ENCODE measurements around the gene UAP1L1. TPM values are rescaled to one million over a fixed set of nuclear protein-coding genes. Genes with fewer than 3 reads are reported as not detected.
A peak's percentile ranks its signal among the peaks of the same experiment; 100 is the strongest.

Gene UAP1L1
- total RNA-seq, 1 experiment from 2014 or later, result 15.1 TPM

DNA sequence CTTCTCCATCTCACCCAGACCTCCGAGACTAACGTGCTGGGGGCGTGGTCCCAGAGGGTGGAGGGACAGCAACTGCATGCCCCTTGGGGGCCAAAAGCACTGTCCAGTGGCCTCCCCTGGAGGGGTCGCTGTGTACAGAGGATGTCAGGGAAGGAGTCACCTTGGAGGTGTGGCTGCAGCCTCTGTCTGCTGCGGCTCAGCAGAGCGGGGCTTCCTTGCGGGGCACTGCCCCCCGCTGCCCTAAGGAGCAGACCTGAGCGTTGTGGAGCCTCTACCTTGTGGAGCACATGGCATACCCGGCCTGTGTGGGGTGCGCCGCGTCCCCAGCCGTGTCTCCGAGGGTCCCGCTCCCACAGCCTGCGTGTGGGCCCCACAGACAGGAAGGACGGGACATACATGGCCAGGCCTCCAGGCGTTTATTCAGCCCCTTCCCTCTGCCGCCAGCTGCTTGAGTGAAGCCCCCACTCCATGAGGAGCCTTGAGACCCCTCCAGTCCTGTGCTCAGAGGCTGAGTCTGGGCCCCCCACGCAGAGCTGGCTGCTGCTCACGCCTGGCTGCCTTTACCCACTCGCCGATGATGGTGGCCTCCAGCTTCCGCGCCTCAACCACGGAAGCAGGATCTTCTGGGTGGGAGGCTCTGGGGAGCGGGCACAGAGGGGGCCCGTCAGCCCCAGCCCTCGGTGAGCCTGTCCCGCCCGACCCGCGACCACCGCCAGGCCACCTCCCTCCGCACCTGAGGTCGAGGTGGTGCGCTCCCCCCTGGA is 33.0 kb downstream of the UAP1L1 start:
- no peaks in the 10 kb centered on the region for H3K36me3 ChIP-seq (ENCODE audit: insufficient read depth, low read length)

DNA sequence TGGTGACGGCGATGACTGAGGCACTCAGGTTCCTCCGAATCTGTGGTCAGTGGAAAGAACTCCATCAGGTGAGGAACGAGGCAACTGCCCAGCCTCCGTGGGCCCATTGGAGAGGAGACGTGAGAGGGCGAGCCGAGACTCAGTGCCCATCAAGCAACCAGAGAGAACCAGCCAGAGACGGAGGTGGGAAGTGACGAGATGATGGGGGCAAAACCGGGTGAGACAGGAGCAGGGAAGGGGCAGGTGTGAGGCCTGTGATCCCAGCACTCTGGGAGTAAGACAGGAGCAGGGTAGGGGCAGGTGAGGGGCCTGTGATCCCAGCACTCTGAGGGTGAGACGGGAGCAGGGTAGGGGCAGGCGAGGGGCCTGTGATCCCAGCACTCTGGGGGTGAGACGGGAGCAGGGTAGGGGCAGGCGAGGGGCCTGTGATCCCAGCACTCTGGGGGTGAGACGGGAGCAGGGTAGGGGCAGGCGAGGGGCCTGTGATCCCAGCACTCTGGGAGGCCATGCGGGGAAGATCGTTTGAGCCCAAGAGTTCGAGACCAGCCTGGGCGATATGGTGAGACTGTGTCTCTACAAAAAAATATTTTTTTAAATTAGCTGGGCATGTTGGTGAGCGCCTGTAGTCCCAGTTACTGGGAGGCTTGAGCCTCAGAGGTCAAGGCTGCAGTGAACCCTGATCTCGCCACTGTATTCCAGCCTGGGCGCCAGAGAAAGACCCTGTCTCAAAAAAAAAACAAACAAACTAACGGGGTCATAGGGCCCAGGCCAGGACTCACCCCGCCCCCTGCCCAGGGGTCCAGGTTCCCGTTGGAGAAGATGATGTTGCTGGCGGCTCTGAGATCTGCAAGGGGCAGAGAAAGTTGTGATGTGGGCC is 33.8 kb downstream of the UAP1L1 start:
- H3K4me1 ChIP-seq (ENCODE audit: low read length), result peaks cover 21% of the 10 kb centered on the region
- H3K27me3 ChIP-seq (ENCODE audit: low read length), result no peaks in the 10 kb centered on the region
- H3K4me3 ChIP-seq (ENCODE audit: low read length), result no peak overlapping the region
- H3K4me2 ChIP-seq (ENCODE audit: low read depth, low read length, poor library complexity, severe bottlenecking), result no peak overlapping the region
- no peak overlapping the region for H3K9ac ChIP-seq (ENCODE audit: low read length)
- H3K9me2 ChIP-seq (replicated peaks; ENCODE audit: insufficient read depth, low read length), result no peaks in the 10 kb centered on the region
- peaks cover 5% of the 10 kb centered on the region; the same call in 1 of the 2 replicates for H3K79me2 ChIP-seq (ENCODE audit: low read length)
- 0 out of 2 replicates have a peak, but pooled peaks cover 3% of the 10 kb centered on the region for H4K20me1 ChIP-seq (ENCODE audit: insufficient read depth, low read depth, low read length)
- H3K9me3 ChIP-seq (ENCODE audit: low read length), result no peaks in the 10 kb centered on the region
- no peak overlapping the region for H2AFZ ChIP-seq (ENCODE audit: low read length)
- no peak for DNase-seq
- no peaks in the 10 kb centered on the region for H3K36me3 ChIP-seq (ENCODE audit: insufficient read depth, low read length)
- no peak overlapping the region for H3K27ac ChIP-seq (ENCODE audit: low read length)

More for the DNA sequence above, 33.0 kb downstream of the UAP1L1 start:
- Histone ChIP-seq H3K79me2 (ENCODE audit: low read length) (peaks cover 5% of the 10 kb centered on the region; the same call in 1 of the 2 replicates), H3K9me3 (ENCODE audit: low read length) (no peaks in the 10 kb centered on the region), H3K4me1 (ENCODE audit: low read length) (peaks cover 19% of the 10 kb centered on the region), H3K27me3 (ENCODE audit: low read length) (no peaks in the 10 kb centered on the region), H2AFZ (ENCODE audit: low read length) (no peak overlapping the region), H3K4me3 (ENCODE audit: low read length) (no peak overlapping the region), H4K20me1 (ENCODE audit: insufficient read depth, low read depth, low read length) (0 out of 2 replicates have a peak, but pooled peaks cover 3% of the 10 kb centered on the region), H3K9ac (ENCODE audit: low read length) (no peak overlapping the region), H3K27ac (ENCODE audit: low read length) (no peak overlapping the region), H3K4me2 (ENCODE audit: low read depth, low read length, poor library complexity, severe bottlenecking) (no peak overlapping the region), H3K9me2 (replicated peaks; ENCODE audit: insufficient read depth, low read length) (no peaks in the 10 kb centered on the region)
- DNase-seq, result no peak

DNA sequence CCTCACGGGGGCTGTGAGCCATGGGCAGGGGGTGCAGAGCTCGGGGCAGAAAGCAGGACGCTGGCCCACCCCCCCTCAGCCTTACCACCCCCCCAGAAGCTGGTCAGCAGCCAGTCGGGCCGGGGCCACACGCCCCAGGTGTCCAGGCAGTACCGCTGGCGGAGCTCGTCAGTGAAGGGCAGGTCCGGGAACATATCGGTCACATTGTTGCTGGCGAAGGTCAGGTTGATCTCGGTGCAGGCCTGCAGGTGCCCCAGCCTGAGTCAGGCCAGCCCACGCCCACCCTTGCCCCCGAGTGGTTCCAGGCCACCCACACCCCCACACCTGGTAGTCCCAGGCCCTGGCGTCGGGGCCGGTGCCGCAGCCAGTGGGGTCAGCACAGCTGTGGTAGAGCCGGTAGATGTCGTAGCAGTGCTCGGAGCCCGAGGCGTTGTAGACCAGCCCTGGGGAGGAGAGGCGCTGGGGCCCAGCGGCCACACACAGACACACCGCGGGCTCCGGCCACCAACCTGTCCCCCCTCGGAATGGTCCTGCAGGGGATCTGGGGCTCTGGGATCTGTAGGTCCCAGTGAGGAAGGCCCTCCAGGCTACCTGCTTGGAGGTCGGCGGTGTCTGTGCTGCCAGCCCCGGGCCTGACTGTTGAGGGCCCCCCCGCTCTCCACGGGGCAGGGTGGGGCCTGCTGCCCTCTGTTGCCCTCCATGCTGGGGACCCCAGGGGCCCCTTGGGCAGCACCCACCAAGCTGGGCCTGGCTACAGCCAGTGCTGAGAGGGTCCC is 34.7 kb downstream of the UAP1L1 start:
- Histone ChIP-seq H3K9ac (ENCODE audit: low read length) (no peak overlapping the region), H4K20me1 (ENCODE audit: insufficient read depth, low read depth, low read length) (0 out of 2 replicates have a peak, but pooled peaks cover 3% of the 10 kb centered on the region), H3K4me1 (ENCODE audit: low read length) (peaks cover 21% of the 10 kb centered on the region), H3K4me2 (ENCODE audit: low read depth, low read length, poor library complexity, severe bottlenecking) (no peak overlapping the region), H3K9me2 (replicated peaks; ENCODE audit: insufficient read depth, low read length) (no peaks in the 10 kb centered on the region), H3K27ac (ENCODE audit: low read length) (no peak overlapping the region), H3K36me3 (ENCODE audit: insufficient read depth, low read length) (no peaks in the 10 kb centered on the region), H3K9me3 (ENCODE audit: low read length) (no peaks in the 10 kb centered on the region), H3K79me2 (ENCODE audit: low read length) (peaks cover 5% of the 10 kb centered on the region; the same call in 1 of the 2 replicates), H3K27me3 (ENCODE audit: low read length) (no peaks in the 10 kb centered on the region), H3K4me3 (ENCODE audit: low read length) (no peak overlapping the region), H2AFZ (ENCODE audit: low read length) (no peak overlapping the region)
- no peak for DNase-seq

DNA sequence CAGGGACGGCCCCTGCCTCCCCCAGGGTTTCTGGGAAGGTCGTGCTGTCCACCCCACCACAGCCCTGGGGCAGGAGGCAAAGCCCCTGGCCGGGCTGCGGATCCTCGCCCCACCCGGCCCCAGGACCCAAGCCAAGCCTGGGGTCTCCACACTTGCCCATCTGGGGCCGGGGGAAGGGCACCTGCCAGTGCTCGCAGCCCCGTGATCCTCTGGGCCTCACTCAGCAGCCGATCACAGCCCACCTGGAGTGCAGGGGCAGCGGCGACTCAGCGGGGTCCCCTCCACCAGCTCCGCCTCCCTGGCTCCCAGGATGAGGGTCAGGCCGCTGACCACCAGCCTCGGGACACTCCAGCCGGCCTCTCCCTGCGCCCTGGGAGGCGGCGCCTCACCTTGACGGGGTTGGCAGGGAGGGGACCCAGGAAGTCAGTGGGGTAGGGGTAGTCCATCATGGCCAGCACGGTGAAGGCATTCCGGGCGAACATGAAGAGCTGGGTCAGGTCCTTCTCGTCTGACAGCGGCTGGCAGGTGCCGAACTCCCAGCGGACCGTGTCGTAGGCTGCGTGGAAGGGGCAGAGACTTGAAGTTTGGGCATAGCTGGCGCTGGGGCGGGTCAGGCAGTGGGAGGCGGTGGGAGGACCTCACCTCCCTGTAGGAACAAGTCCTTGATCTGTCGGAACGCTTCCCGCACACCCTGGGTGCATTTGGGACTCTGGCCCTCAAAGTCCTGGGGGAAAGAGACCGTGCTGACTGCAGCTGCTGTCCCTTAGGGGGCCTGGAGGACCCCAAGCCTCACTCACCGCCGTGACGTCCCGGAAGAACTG is 35.5 kb downstream of the UAP1L1 start:
- DNase-seq, result no peak
- Histone ChIP-seq H3K79me2 (ENCODE audit: low read length) (peaks cover 5% of the 10 kb centered on the region; the same call in 1 of the 2 replicates), H3K9me3 (ENCODE audit: low read length) (no peaks in the 10 kb centered on the region), H3K36me3 (ENCODE audit: insufficient read depth, low read length) (no peaks in the 10 kb centered on the region), H2AFZ (ENCODE audit: low read length) (no peak overlapping the region), H3K4me1 (ENCODE audit: low read length) (peaks cover 21% of the 10 kb centered on the region), H3K4me3 (ENCODE audit: low read length) (peak overlapping the region; percentile 49; the same call in 1 of the 2 replicates), H3K27ac (ENCODE audit: low read length) (no peak overlapping the region), H3K9ac (ENCODE audit: low read length) (peak overlapping the region; percentile 66; the same call in 1 of the 2 replicates), H3K27me3 (ENCODE audit: low read length) (no peaks in the 10 kb centered on the region), H3K4me2 (ENCODE audit: low read depth, low read length, poor library complexity, severe bottlenecking) (peak overlapping the region; percentile 56), H3K9me2 (replicated peaks; ENCODE audit: insufficient read depth, low read length) (no peaks in the 10 kb centered on the region), H4K20me1 (ENCODE audit: insufficient read depth, low read depth, low read length) (0 out of 2 replicates have a peak, but pooled peaks cover 3% of the 10 kb centered on the region)

DNA sequence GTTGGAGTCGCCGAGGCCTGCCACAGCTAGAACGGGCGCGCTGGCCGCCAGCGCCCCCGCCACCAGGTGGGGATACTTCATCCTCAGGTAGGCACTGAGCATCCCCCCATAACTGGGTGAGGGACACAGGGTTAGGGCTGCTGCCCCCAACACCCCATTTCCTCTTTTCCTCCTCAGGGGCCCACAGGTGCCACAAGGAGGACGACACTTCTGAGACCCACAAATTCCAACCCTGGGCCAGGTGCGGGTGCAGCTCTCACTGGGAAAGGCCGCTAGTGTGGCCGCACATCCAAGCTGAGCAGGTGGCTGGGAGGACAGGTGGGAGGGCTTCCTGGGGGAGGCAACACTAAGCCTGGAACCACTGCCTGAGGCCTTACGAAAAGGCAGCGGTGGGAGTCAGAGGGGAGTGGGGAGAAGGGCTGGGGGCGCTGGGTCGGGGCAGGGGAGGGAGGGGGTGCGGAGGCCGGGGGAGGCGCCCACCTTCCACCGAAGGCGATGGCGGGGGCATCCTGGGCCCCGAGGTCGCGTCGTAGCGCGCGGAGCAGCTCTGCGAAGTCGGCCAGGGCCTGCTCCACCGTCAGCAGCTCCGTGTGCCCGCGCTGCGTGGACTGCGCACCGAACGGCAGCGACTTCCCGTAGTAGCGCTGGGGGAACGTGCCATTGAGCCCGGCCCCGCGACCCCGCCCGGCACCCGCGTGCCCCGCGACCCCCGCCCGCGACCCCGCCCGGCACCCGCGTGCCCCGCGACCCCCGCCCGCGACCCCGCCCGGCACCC is 36.3 kb downstream of the UAP1L1 start:
- Histone ChIP-seq H3K9me2 (replicated peaks; ENCODE audit: insufficient read depth, low read length) (no peaks in the 10 kb centered on the region), H4K20me1 (ENCODE audit: insufficient read depth, low read depth, low read length) (0 out of 2 replicates have a peak, but pooled peaks cover 3% of the 10 kb centered on the region), H3K4me3 (ENCODE audit: low read length) (peak overlapping the region; percentile 49; the same call in 1 of the 2 replicates), H3K9me3 (ENCODE audit: low read length) (no peaks in the 10 kb centered on the region), H3K9ac (ENCODE audit: low read length) (peak overlapping the region; percentile 66), H2AFZ (ENCODE audit: low read length) (no peak overlapping the region), H3K27me3 (ENCODE audit: low read length) (no peaks in the 10 kb centered on the region), H3K4me1 (ENCODE audit: low read length) (peaks cover 21% of the 10 kb centered on the region), H3K27ac (ENCODE audit: low read length) (no peak overlapping the region), H3K79me2 (ENCODE audit: low read length) (peaks cover 5% of the 10 kb centered on the region; the same call in 1 of the 2 replicates), H3K4me2 (ENCODE audit: low read depth, low read length, poor library complexity, severe bottlenecking) (peak overlapping the region; percentile 56), H3K36me3 (ENCODE audit: insufficient read depth, low read length) (no peaks in the 10 kb centered on the region)
- peak; percentile 72 for DNase-seq

DNA sequence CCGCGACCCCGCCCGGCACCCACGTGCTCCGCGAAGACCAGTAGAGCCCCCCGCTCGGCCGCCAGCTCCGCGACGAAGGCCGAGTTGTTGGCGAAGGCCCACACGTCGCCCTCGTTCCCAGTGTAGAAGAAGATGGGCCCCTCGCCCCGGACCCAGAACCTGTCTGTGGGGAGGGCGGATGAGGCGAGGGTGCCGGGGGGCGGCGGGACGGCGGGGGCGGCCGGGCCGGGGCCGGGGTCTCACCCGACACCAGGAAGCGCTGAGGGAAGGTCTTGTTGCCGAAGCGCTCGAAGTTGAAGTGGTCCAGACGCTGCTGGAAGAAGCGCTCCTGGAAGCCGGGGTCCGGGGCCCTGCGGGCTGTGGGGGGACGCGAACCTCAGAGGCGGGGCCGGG is 36.9 kb downstream of the UAP1L1 start:
- Histone ChIP-seq H3K4me3 (ENCODE audit: low read length) (peak overlapping the region; percentile 82), H3K79me2 (ENCODE audit: low read length) (peaks cover 5% of the 10 kb centered on the region; the same call in 1 of the 2 replicates), H3K4me1 (ENCODE audit: low read length) (peaks cover 26% of the 10 kb centered on the region), H3K9ac (ENCODE audit: low read length) (peak overlapping the region; percentile 81), H3K27me3 (ENCODE audit: low read length) (no peaks in the 10 kb centered on the region), H3K36me3 (ENCODE audit: insufficient read depth, low read length) (no peaks in the 10 kb centered on the region), H3K9me2 (replicated peaks; ENCODE audit: insufficient read depth, low read length) (no peaks in the 10 kb centered on the region), H3K4me2 (ENCODE audit: low read depth, low read length, poor library complexity, severe bottlenecking) (peak overlapping the region; percentile 78), H3K9me3 (ENCODE audit: low read length) (no peaks in the 10 kb centered on the region), H3K27ac (ENCODE audit: low read length) (no peak overlapping the region), H4K20me1 (ENCODE audit: insufficient read depth, low read depth, low read length) (no peaks in the 10 kb centered on the region), H2AFZ (ENCODE audit: low read length) (no peak overlapping the region)
- DNase-seq, result no peak
